CD4-positive, alpha-beta memory T cell (primary cell): Measurements from ENCODE around the gene PNMT. TPM values are rescaled to one million over a fixed set of nuclear protein-coding genes. Genes with fewer than 3 reads are reported as not detected.

Experiments used
- CTCF ChIA-PET: fragments of 350-600 bp; sonication (Branson Sonifier 250); formaldehyde crosslinking; loops from one replicate; lab custom pipeline; 2021; ENCODE audit warnings: inconsistent platforms; ENCODE audit not compliant: partially characterized antibody; lab: Charles Lee
- POLR2A ChIA-PET: fragments of 350-600 bp; sonication (Branson Sonifier 250); formaldehyde crosslinking; loops from one replicate; lab custom pipeline; 2021; ENCODE audit not compliant: partially characterized antibody; lab: Charles Lee
- DNase-seq, 5 donors: peaks; one replicate each; pipeline versions ENCODE4 v3.0.0 to v3.0.0-alpha.2; 2020 to 2022; ENCODE audit warnings: mixed read lengths in 1 of 5
- H3K27ac ChIP-seq: one replicate; pipeline ENCODE4 v1.7.0; 2013; ENCODE audit warnings: low read depth, low read length
- H3K27me3 ChIP-seq: 2 replicates; pipeline ENCODE4 v1.7.0; 2013; ENCODE audit warnings: mild to moderate bottlenecking, low read length, moderate library complexity; ENCODE audit not compliant: insufficient read depth
- H3K36me3 ChIP-seq: 2 replicates; pipeline ENCODE4 v1.7.0; 2013; ENCODE audit warnings: mild to moderate bottlenecking, low read length, moderate library complexity; ENCODE audit not compliant: insufficient read depth
- H3K4me1 ChIP-seq: 2 replicates; pipeline ENCODE4 v1.7.0; 2013; ENCODE audit warnings: mild to moderate bottlenecking, low read length, moderate library complexity; ENCODE audit not compliant: insufficient read depth
- H3K4me3 ChIP-seq, 2 donors: one replicate each; pipeline ENCODE4 v1.7.0; 2013; ENCODE audit warnings: low read length in 2 of 2, mild to moderate bottlenecking in 1 of 2
- H3K9me3 ChIP-seq, 2 donors: one replicate each; pipeline ENCODE4 v1.7.0; 2013; ENCODE audit warnings: low read length in 2 of 2, control low read depth in 1 of 2; ENCODE audit not compliant: control insufficient read depth in 1 of 2
- H3K27ac Mint-ChIP-seq, 7 donors: one replicate each; pipeline ENCODE4 v1.8.0; 2020 to 2021; ENCODE audit warnings: mixed read lengths in 7 of 7, mild to moderate bottlenecking in 6 of 7, inconsistent platforms in 3 of 7, moderate library complexity in 3 of 7
- H3K27me3 Mint-ChIP-seq, 2 donors: one replicate each; pipeline ENCODE4 v1.8.0; 2020 to 2021; ENCODE audit warnings: mixed read lengths in 2 of 2
- H3K36me3 Mint-ChIP-seq, 2 donors: one replicate each; pipeline ENCODE4 v1.8.0; 2020 to 2021; ENCODE audit warnings: mixed read lengths in 2 of 2, inconsistent platforms in 1 of 2, mild to moderate bottlenecking in 1 of 2
- H3K4me1 Mint-ChIP-seq, 4 donors: one replicate each; pipeline ENCODE4 v1.8.0; 2020 to 2021; ENCODE audit warnings: mixed read lengths in 4 of 4, mild to moderate bottlenecking in 1 of 4
- H3K4me3 Mint-ChIP-seq, 8 donors: one replicate each; pipeline ENCODE4 v1.8.0; 2020 to 2021; ENCODE audit warnings: mixed read lengths in 8 of 8, mild to moderate bottlenecking in 7 of 8, moderate library complexity in 6 of 8, inconsistent platforms in 3 of 8
- H3K9me3 Mint-ChIP-seq, 8 donors: one replicate each; pipeline ENCODE4 v1.8.0; 2020 to 2021; ENCODE audit warnings: mixed read lengths in 8 of 8, mild to moderate bottlenecking in 5 of 8, inconsistent platforms in 3 of 8, moderate library complexity in 1 of 8
- intact Hi-C: fragments of 100-400 bp; cut with micrococcal nuclease; formaldehyde crosslinking; loops from one replicate; pipeline ENCODE4 v1.15.1; 2023
- polyA plus RNA-seq, 2 donors: library from polyadenylated mRNA; unstranded; fragments of 300-500 nt; fragmentation: Illumina TruSeq; gene quantifications; one replicate each; pipeline ENCODE4 v1.2.3, GENCODE V29; 2021
- total RNA-seq, 2 experiments: library from RNA; stranded (reverse); gene quantifications; one replicate each; pipeline ENCODE4 v1.2.3, GENCODE V29; 2021

PNMT gene
- total and polyA plus RNA-seq, 4 experiments from 2014 or later = 0.55 TPM; not detected in 3

DNA sequence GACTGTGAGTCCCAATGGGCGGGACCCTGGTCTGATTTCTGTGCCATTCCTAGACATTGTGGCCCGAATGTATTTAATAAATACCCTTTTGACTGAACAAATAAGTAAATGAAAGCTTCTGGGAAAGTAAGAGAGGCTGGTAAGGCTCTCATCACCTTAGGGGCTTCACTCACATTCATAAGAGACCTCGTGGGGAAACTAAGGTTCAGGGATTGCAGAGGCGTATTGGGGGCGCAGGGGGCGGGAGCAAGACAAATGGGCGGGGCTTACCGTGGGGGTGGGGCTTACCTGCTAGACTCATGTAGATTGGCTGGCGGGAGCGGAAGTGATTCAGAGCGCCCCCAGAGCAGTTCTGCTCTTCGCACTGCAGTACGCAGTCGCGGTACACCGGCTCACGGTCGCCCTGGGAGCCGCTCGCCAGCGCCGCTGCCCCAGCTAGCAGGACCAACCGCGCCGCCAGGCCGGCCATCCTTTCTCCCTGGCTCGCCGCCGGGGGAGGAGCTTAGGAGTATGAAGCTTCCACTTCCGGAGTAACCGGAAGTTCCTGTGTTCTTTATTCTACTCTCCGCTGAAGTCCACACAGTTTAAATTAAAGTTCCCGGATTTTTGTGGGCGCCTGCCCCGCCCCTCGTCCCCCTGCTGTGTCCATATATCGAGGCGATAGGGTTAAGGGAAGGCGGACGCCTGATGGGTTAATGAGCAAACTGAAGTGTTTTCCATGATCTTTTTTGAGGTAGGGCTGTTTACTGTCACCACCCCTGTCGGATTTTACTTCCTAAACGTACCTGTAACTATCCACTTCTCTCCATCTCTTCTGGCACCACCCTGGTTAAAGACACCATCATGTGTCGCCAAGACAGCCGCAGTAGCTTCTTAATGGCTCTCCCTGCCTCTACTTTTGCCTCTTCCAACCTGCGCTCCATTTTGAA is 19.6 kb downstream of the PNMT start, which contains the start of gene PGAP3:
PGAP3 (minus strand) TSS at position 512 of the 929 bp plus-strand sequence; CDS start at position 469, 43 bp downstream.
- Histone ChIP-seq H3K36me3 (no peaks in the 10 kb centered on the region), H3K9me3 (no peaks in the 10 kb centered on the region), H3K27ac (peak within 1 kb of the TSS; percentile 67), H3K27me3 (no peaks in the 10 kb centered on the region), H3K4me3 (peak within 1 kb of the TSS; percentile 59 to 90), H3K4me1 (peaks cover 21% of the 10 kb centered on the region)
- POLR2A ChIA-PET = interaction anchor here (0.7 to 2.7 kb wide), 18 partner anchors 9 to 131 kb away, joined by 3 to 45 read pairs (median 5); partner anchors contain the start of genes ERBB2, MIEN1, STARD3 and TCAP
- intact Hi-C loops = loop anchor here (1.0 to 5.0 kb wide), 3 partner anchors 9 to 51 kb away; partner anchors contain the start of genes MIEN1 and STARD3
- Mint-ChIP-seq H3K4me3 (peak within 1 kb of the TSS; percentile 95 to 99 (median 98)), H3K27ac (peak within 1 kb of the TSS; percentile 94 to 99 (median 98)), H3K27me3 (no peaks in the 10 kb centered on the region), H3K9me3 (no peaks in the 10 kb centered on the region), H3K4me1 (peaks cover 19 to 33% (median 28%) of the 10 kb centered on the region in 4 donors), H3K36me3 (peaks cover 20 to 36% of the 10 kb centered on the region in 2 donors)
- peak; percentile 83 to 86 (median 83) for DNase-seq
- CTCF ChIA-PET = interaction anchor here (1.0 to 1.8 kb wide), 8 partner anchors 9 to 66 kb away, joined by 3 to 8 read pairs (median 4); partner anchors contain the start of gene MIEN1

- Histone ChIP-seq H3K36me3 (no peaks in the 10 kb centered on the region), H3K9me3 (no peaks in the 10 kb centered on the region), H3K27me3 (no peaks in the 10 kb centered on the region), H3K4me3 (peak overlapping the region; percentile 59 to 90), H3K27ac (peak overlapping the region; percentile 67), H3K4me1 (peaks cover 21% of the 10 kb centered on the region)
- peaks cover 19 to 33% (median 28%) of the 10 kb centered on the region in 4 donors for H3K4me1 Mint-ChIP-seq
- intact Hi-C loops = loop anchor here (1.0 to 5.0 kb wide), 3 partner anchors 9 to 51 kb away; partner anchors contain the start of genes MIEN1 and STARD3
- H3K36me3 Mint-ChIP-seq = peaks cover 14 to 30% of the 10 kb centered on the region in 2 donors
- ChIA-PET CTCF (interaction anchor here (0.9 to 1.8 kb wide), 8 partner anchors 8 to 54 kb away, joined by 3 to 8 read pairs (median 3); partner anchors contain the start of gene MIEN1), POLR2A (interaction anchor here (1.0 to 2.7 kb wide), 15 partner anchors 9 to 131 kb away, joined by 3 to 45 read pairs (median 5); partner anchors contain the start of genes ERBB2, MIEN1, STARD3 and TCAP)
- H3K4me3 Mint-ChIP-seq = peak overlapping the region; percentile 95 to 99 (median 98)
- no peaks in the 10 kb centered on the region for H3K27me3 Mint-ChIP-seq
- no peaks in the 10 kb centered on the region for H3K9me3 Mint-ChIP-seq
- peak overlapping the region; percentile 94 to 99 (median 98) for H3K27ac Mint-ChIP-seq
- DNase-seq = no peak
Observed at GRCh38 chr17:39688475-39688835, 20.2 kb downstream of the PNMT start.

- intact Hi-C loops = loop anchor here (1.0 to 5.0 kb wide), 3 partner anchors 10 to 52 kb away; partner anchors contain the start of genes MIEN1 and STARD3
- Mint-ChIP-seq H3K27ac (peak overlapping the region in 6 of 7 donors; percentile 32 to 98 (median 95)), H3K36me3 (peaks cover 11 to 28% of the 10 kb centered on the region in 2 donors), H3K4me1 (peaks cover 19 to 33% (median 28%) of the 10 kb centered on the region in 4 donors), H3K27me3 (no peaks in the 10 kb centered on the region), H3K4me3 (peak overlapping the region; percentile 95 to 99 (median 98)), H3K9me3 (no peaks in the 10 kb centered on the region)
- H3K27ac ChIP-seq = no peak overlapping the region
- peaks cover 21% of the 10 kb centered on the region for H3K4me1 ChIP-seq
- peak overlapping the region in 1 of 2 donors; percentile 59 for H3K4me3 ChIP-seq
- ChIA-PET POLR2A (interaction anchor here (1.0 to 2.7 kb wide), 3 partner anchors 10 to 41 kb away, joined by 3 to 45 read pairs (median 27); partner anchors contain the start of gene MIEN1), CTCF (interaction anchor here (0.9 to 1.8 kb wide), 3 partner anchors 13 to 54 kb away, joined by 3 to 8 read pairs (median 3); no protein-coding TSS in a partner anchor)
- no peaks in the 10 kb centered on the region for H3K36me3 ChIP-seq
- H3K27me3 ChIP-seq = no peaks in the 10 kb centered on the region
- DNase-seq = no peak
- H3K9me3 ChIP-seq = no peaks in the 10 kb centered on the region
Observed at GRCh38 chr17:39688945-39689344, 20.7 kb downstream of the PNMT start.

GRCh38 chr17:39694593-39694992 is 26.3 kb downstream of the PNMT start:
- peaks cover 3% of the 10 kb centered on the region for H3K27me3 ChIP-seq
- CTCF ChIA-PET = no interaction called here
- no peaks in the 10 kb centered on the region for H3K4me1 ChIP-seq
- no peak overlapping the region for H3K4me3 ChIP-seq
- POLR2A ChIA-PET = no interaction called here
- Mint-ChIP-seq H3K4me3 (no peak overlapping the region), H3K27me3 (peaks cover 10 to 11% of the 10 kb centered on the region in 2 donors), H3K9me3 (no peaks in the 10 kb centered on the region), H3K27ac (no peak overlapping the region), H3K36me3 (peaks cover 2 to 4% of the 10 kb centered on the region in 2 donors), H3K4me1 (peaks cover under 1 to 7% (median 1%) of the 10 kb centered on the region in 4 donors)
- H3K36me3 ChIP-seq = no peaks in the 10 kb centered on the region
- DNase-seq = no peak
- intact Hi-C loops = no loop called here
- no peak overlapping the region for H3K27ac ChIP-seq
- no peaks in the 10 kb centered on the region for H3K9me3 ChIP-seq

DNA sequence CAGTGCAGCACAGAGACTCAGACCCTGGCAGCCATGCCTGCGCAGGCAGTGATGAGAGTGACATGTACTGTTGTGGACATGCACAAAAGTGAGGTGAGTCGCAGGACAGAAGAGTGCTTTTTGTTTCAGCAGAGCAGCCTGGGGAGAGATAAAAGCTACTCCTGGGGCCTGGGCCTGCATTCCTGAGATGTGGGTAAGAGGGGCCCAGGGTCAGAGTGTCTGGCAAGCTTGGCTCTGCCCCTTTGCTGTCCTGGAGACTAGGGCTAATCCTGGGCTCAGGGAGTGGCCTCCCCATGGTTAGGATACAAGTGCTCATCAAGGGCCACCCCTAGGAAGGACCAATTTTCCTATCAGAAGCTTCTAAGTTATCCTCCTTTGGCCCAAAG is 26.8 kb downstream of the PNMT start:
- POLR2A ChIA-PET = no interaction called here
- no peak overlapping the region for H3K27ac ChIP-seq
- Mint-ChIP-seq H3K36me3 (peaks cover 2 to 4% of the 10 kb centered on the region in 2 donors), H3K27ac (no peak overlapping the region), H3K4me3 (no peak overlapping the region), H3K27me3 (peaks cover 13 to 14% of the 10 kb centered on the region in 2 donors), H3K4me1 (peaks cover 3 to 10% (median 4%) of the 10 kb centered on the region in 4 donors), H3K9me3 (no peaks in the 10 kb centered on the region)
- H3K4me3 ChIP-seq = no peak overlapping the region
- CTCF ChIA-PET = no interaction called here
- no peaks in the 10 kb centered on the region for H3K36me3 ChIP-seq
- no peaks in the 10 kb centered on the region for H3K9me3 ChIP-seq
- peaks cover 3% of the 10 kb centered on the region for H3K27me3 ChIP-seq
- no peak for DNase-seq
- intact Hi-C loops = no loop called here
- no peaks in the 10 kb centered on the region for H3K4me1 ChIP-seq

GRCh38 chr17:39696731-39697130 is 28.5 kb downstream of the PNMT start:
- H3K27ac ChIP-seq = no peak overlapping the region
- peaks cover 2 to 4% of the 10 kb centered on the region in 2 donors for H3K36me3 Mint-ChIP-seq
- no peaks in the 10 kb centered on the region for H3K36me3 ChIP-seq
- H3K4me1 ChIP-seq = no peaks in the 10 kb centered on the region
- peaks cover 4 to 21% (median 5%) of the 10 kb centered on the region in 4 donors for H3K4me1 Mint-ChIP-seq
- peaks cover 3% of the 10 kb centered on the region for H3K27me3 ChIP-seq
- no peaks in the 10 kb centered on the region for H3K9me3 ChIP-seq
- intact Hi-C loops = no loop called here
- H3K9me3 Mint-ChIP-seq = no peaks in the 10 kb centered on the region
- ChIA-PET POLR2A (no interaction called here), CTCF (interaction anchor here (1.0 kb wide), 2 partner anchors 9 to 43 kb away, joined by 3 to 4 read pairs; partner anchors contain the start of gene PGAP3)
- DNase-seq = no peak
- no peak overlapping the region for H3K27ac Mint-ChIP-seq
- no peak overlapping the region for H3K4me3 Mint-ChIP-seq
- no peak overlapping the region for H3K4me3 ChIP-seq
- peaks cover 24 to 26% of the 10 kb centered on the region in 2 donors for H3K27me3 Mint-ChIP-seq
